ENCODE data around the gene ADGRG7. TPM values are rescaled to one million over a fixed set of nuclear protein-coding genes. Genes with fewer than 3 reads are reported as not detected.

ADGRG7 gene
- total and polyA plus RNA-seq, 7 experiments from 2014 or later, result not detected

- Histone ChIP-seq H3K4me3 (ENCODE audit: low read length) (peak within 1 kb of the TSS; percentile 68), H3K27me3 (ENCODE audit: control insufficient read depth in 2 of 2, insufficient read depth in 2 of 2, low read length in 2 of 2) (no peaks in the 10 kb centered on the region), H3K27ac (ENCODE audit: low read depth, low read length) (peak within 1 kb of the TSS; percentile 90), H3K9me3 (ENCODE audit: control insufficient read depth in 2 of 3, low read length in 3 of 3) (no peaks in the 10 kb centered on the region), H3K4me1 (ENCODE audit: control insufficient read depth in 2 of 2, insufficient read depth in 2 of 2, low read length in 2 of 2) (peaks cover 19 to 21% of the 10 kb centered on the region in 2 donors), H3K36me3 (ENCODE audit: control insufficient read depth in 2 of 3, insufficient read depth in 3 of 3, low read length in 3 of 3) (peaks cover 0 to 5% (median 0%) of the 10 kb centered on the region in 3 experiments)
- H3K27ac Mint-ChIP-seq, result peak within 1 kb of the TSS; percentile 95 to 99 (median 98)
- H3K36me3 Mint-ChIP-seq, result peaks cover 0 to 28% (median 13%) of the 10 kb centered on the region in 5 donors
- ChIA-PET POLR2A (interaction anchor here (0.5 to 2.2 kb wide), 7 partner anchors 26 to 1139 kb away, joined by 3 to 7 read pairs (median 3); partner anchors contain the start of genes LNP1, TBC1D23 and TOMM70), CTCF (interaction anchor here (0.6 kb wide), 1 partner anchor 1383 kb away, joined by 3 read pairs; no protein-coding TSS in a partner anchor)
- peak within 1 kb of the TSS; percentile 85 to 98 (median 94) for H3K4me3 Mint-ChIP-seq
- peaks cover 32 to 50% (median 47%) of the 10 kb centered on the region in 7 donors for H3K4me1 Mint-ChIP-seq
- ATAC-seq, result peak; percentile 95
- peak; percentile 94 to 98 (median 96) for DNase-seq
- peaks cover 0 to 14% (median 6%) of the 10 kb centered on the region in 5 donors for H3K27me3 Mint-ChIP-seq
- peaks cover 0 to 7% (median 2%) of the 10 kb centered on the region in 11 donors for H3K9me3 Mint-ChIP-seq
- intact Hi-C loops (cut with micrococcal nuclease), result loop anchor here (1.0 to 10.0 kb wide), 14 partner anchors 59 to 1066 kb away; partner anchors contain the start of genes CMSS1 (in 2 of the 2), LNP1 (in 2 of the 2), PCNP (in 2 of the 2) and TBC1D23 (in 2 of the 2)
Observed at GRCh38 chr3:100708989-100709841, 99.8 kb downstream of the ADGRG7 start, which contains the start of gene TFG. TSS of gene TFG (plus strand) at chr3:100709494. CDS start at chr3:100713686, 4,192 bp downstream.

- Histone ChIP-seq H3K9me3 (ENCODE audit: control insufficient read depth in 2 of 3, low read length in 3 of 3) (no peaks in the 10 kb centered on the region), H3K27ac (ENCODE audit: low read depth, low read length) (peak overlapping the region; percentile 90), H3K27me3 (ENCODE audit: control insufficient read depth in 2 of 2, insufficient read depth in 2 of 2, low read length in 2 of 2) (no peaks in the 10 kb centered on the region), H3K4me1 (ENCODE audit: control insufficient read depth in 2 of 2, insufficient read depth in 2 of 2, low read length in 2 of 2) (peaks cover 19 to 21% of the 10 kb centered on the region in 2 donors), H3K36me3 (ENCODE audit: control insufficient read depth in 2 of 3, insufficient read depth in 3 of 3, low read length in 3 of 3) (peaks cover 0 to 10% (median 0%) of the 10 kb centered on the region in 3 experiments), H3K4me3 (ENCODE audit: low read length) (peak overlapping the region; percentile 67)
- Mint-ChIP-seq H3K27me3 (peaks cover 0 to 14% (median 6%) of the 10 kb centered on the region in 5 donors), H3K36me3 (peaks cover 0 to 29% (median 15%) of the 10 kb centered on the region in 5 donors), H3K4me1 (peaks cover 36 to 54% (median 49%) of the 10 kb centered on the region in 7 donors), H3K27ac (peak overlapping the region; percentile 12 to 99 (median 92)), H3K9me3 (peaks cover 0 to 7% (median 2%) of the 10 kb centered on the region in 11 donors), H3K4me3 (peak overlapping the region; percentile 85 to 98 (median 90))
- ATAC-seq (no peak), DNase-seq (peak in 8 of 9 donors; percentile 14 to 48 (median 32))
- CTCF ChIA-PET, result no interaction called here
- intact Hi-C loops (cut with micrococcal nuclease), result loop anchor here (1.0 to 10.0 kb wide), 19 partner anchors 45 to 1065 kb away; partner anchors contain the start of genes CMSS1 (in 2 of the 2), LNP1 (in 2 of the 2), NIT2 (in 2 of the 2) and PCNP (in 2 of the 2)
- POLR2A ChIA-PET, result interaction anchor here (0.6 to 2.2 kb wide), 3 partner anchors 12 to 966 kb away, joined by 3 to 7 read pairs (median 3); partner anchors contain the start of gene LNP1
Observed at GRCh38 chr3:100709842-100710260, 100.5 kb downstream of the ADGRG7 start.

GRCh38 chr3:100710261-100710968, 101.0 kb downstream of the ADGRG7 start:
- intact Hi-C loops (cut with micrococcal nuclease), result loop anchor here in 1 of 2 donors (1.0 to 2.0 kb wide), 5 partner anchors 45 to 394 kb away; partner anchors contain the start of gene NIT2
- Histone ChIP-seq H3K9me3 (ENCODE audit: control insufficient read depth in 2 of 3, low read length in 3 of 3) (no peaks in the 10 kb centered on the region), H3K27ac (ENCODE audit: low read depth, low read length) (peak overlapping the region; percentile 81), H3K27me3 (ENCODE audit: control insufficient read depth in 2 of 2, insufficient read depth in 2 of 2, low read length in 2 of 2) (no peaks in the 10 kb centered on the region), H3K4me1 (ENCODE audit: control insufficient read depth in 2 of 2, insufficient read depth in 2 of 2, low read length in 2 of 2) (peaks cover 19 to 25% of the 10 kb centered on the region in 2 donors), H3K4me3 (ENCODE audit: low read length) (peak overlapping the region; percentile 67), H3K36me3 (ENCODE audit: control insufficient read depth in 2 of 3, insufficient read depth in 3 of 3, low read length in 3 of 3) (peaks cover 0 to 15% (median 3%) of the 10 kb centered on the region in 3 experiments)
- H3K9me3 Mint-ChIP-seq, result peaks cover 0 to 7% (median 2%) of the 10 kb centered on the region in 11 donors
- peaks cover 41 to 60% (median 55%) of the 10 kb centered on the region in 7 donors for H3K4me1 Mint-ChIP-seq
- H3K27ac Mint-ChIP-seq, result peak overlapping the region; percentile 12 to 99 (median 92)
- ChIA-PET POLR2A (interaction anchor here (0.6 to 2.2 kb wide), 3 partner anchors 12 to 966 kb away, joined by 3 to 7 read pairs (median 3); partner anchors contain the start of gene LNP1), CTCF (interaction anchor here (0.6 kb wide), 1 partner anchor 878 kb away, joined by 3 read pairs; no protein-coding TSS in a partner anchor)
- DNase-seq (peak in 8 of 9 donors; percentile 11 to 71 (median 24)), ATAC-seq (peak; percentile 37)
- H3K4me3 Mint-ChIP-seq, result peak overlapping the region; percentile 85 to 98 (median 88)
- peaks cover 0 to 11% (median 2%) of the 10 kb centered on the region in 5 donors for H3K27me3 Mint-ChIP-seq
- peaks cover 0 to 34% (median 20%) of the 10 kb centered on the region in 5 donors for H3K36me3 Mint-ChIP-seq

- intact Hi-C loops (cut with micrococcal nuclease), result no loop called here
- Mint-ChIP-seq H3K36me3 (peaks cover 3 to 57% (median 42%) of the 10 kb centered on the region in 5 donors), H3K27ac (no peak overlapping the region), H3K4me1 (peaks cover 56 to 86% (median 71%) of the 10 kb centered on the region in 7 donors), H3K4me3 (peak overlapping the region in 4 of 10 donors; percentile 5 to 50 (median 14)), H3K9me3 (peaks cover 0 to 3% (median 0%) of the 10 kb centered on the region in 11 donors), H3K27me3 (no peaks in the 10 kb centered on the region)
- Histone ChIP-seq H3K4me1 (ENCODE audit: control insufficient read depth in 2 of 2, insufficient read depth in 2 of 2, low read length in 2 of 2) (peaks cover 12 to 19% of the 10 kb centered on the region in 2 donors), H3K27me3 (ENCODE audit: control insufficient read depth in 2 of 2, insufficient read depth in 2 of 2, low read length in 2 of 2) (no peaks in the 10 kb centered on the region), H3K36me3 (ENCODE audit: control insufficient read depth in 2 of 3, insufficient read depth in 3 of 3, low read length in 3 of 3) (peaks cover 5 to 27% (median 8%) of the 10 kb centered on the region in 3 experiments), H3K9me3 (ENCODE audit: control insufficient read depth in 2 of 3, low read length in 3 of 3) (no peaks in the 10 kb centered on the region), H3K27ac (ENCODE audit: low read depth, low read length) (no peak overlapping the region), H3K4me3 (ENCODE audit: low read length) (no peak overlapping the region)
- DNase-seq, result no peak
- CTCF ChIA-PET, result interaction anchor here (0.7 kb wide), 1 partner anchor 80 kb away, joined by 6 read pairs; no protein-coding TSS in a partner anchor
- no peak for ATAC-seq
- POLR2A ChIA-PET, result interaction anchor here (0.7 kb wide), 1 partner anchor 409 kb away, joined by 4 read pairs; no protein-coding TSS in a partner anchor
Observed at GRCh38 chr3:100715176-100715575, 105.8 kb downstream of the ADGRG7 start.

- Mint-ChIP-seq H3K4me3 (peak overlapping the region in 8 of 10 donors; percentile 12 to 50 (median 22)), H3K36me3 (peaks cover 3 to 60% (median 47%) of the 10 kb centered on the region in 5 donors), H3K9me3 (no peaks in the 10 kb centered on the region), H3K27me3 (no peaks in the 10 kb centered on the region), H3K27ac (peak overlapping the region in 3 of 9 donors; percentile 31 to 78 (median 66)), H3K4me1 (peaks cover 44 to 68% (median 54%) of the 10 kb centered on the region in 7 donors)
- ChIA-PET CTCF (no interaction called here), POLR2A (interaction anchor here (0.7 kb wide), 1 partner anchor 969 kb away, joined by 3 read pairs; no protein-coding TSS in a partner anchor)
- H3K9me3 ChIP-seq (ENCODE audit: control insufficient read depth in 2 of 3, low read length in 3 of 3), result no peaks in the 10 kb centered on the region
- no peak for ATAC-seq
- intact Hi-C loops (cut with micrococcal nuclease), result no loop called here
- no peak overlapping the region for H3K27ac ChIP-seq (ENCODE audit: low read depth, low read length)
- no peaks in the 10 kb centered on the region for H3K27me3 ChIP-seq (ENCODE audit: control insufficient read depth in 2 of 2, insufficient read depth in 2 of 2, low read length in 2 of 2)
- H3K36me3 ChIP-seq (ENCODE audit: control insufficient read depth in 2 of 3, insufficient read depth in 3 of 3, low read length in 3 of 3), result peaks cover 8 to 32% (median 11%) of the 10 kb centered on the region in 3 experiments
- DNase-seq, result no peak
- H3K4me1 ChIP-seq (ENCODE audit: control insufficient read depth in 2 of 2, insufficient read depth in 2 of 2, low read length in 2 of 2), result peaks cover 0 to 4% of the 10 kb centered on the region in 2 donors
- no peak overlapping the region for H3K4me3 ChIP-seq (ENCODE audit: low read length)
Observed at GRCh38 chr3:100717063-100717462, 107.7 kb downstream of the ADGRG7 start.
